ENCODE data around the gene UBR3.

UBR3 gene

GRCh38 chr2:170002096-170002495 is 174.8 kb downstream of the UBR3 start:
- DNase-seq (ENCODE audit: low read depth in 2 of 2): no peak

- no peak for DNase-seq (ENCODE audit: low read depth in 2 of 2)
Observed at GRCh38 chr2:170005702-170006101, 178.4 kb downstream of the UBR3 start.

GRCh38 chr2:170006587-170007325 is 179.5 kb downstream of the UBR3 start:
- DNase-seq (ENCODE audit: low read depth in 2 of 2): no peak

- DNase-seq (ENCODE audit: low read depth in 2 of 2): no peak
Observed at GRCh38 chr2:170009209-170009608, 182.0 kb downstream of the UBR3 start.

- no peak for DNase-seq (ENCODE audit: low read depth in 2 of 2)
Observed at GRCh38 chr2:170012773-170013172, 185.5 kb downstream of the UBR3 start.

GRCh38 chr2:170013802-170014551 is 186.7 kb downstream of the UBR3 start:
- no peak for DNase-seq (ENCODE audit: low read depth in 2 of 2)

- DNase-seq (ENCODE audit: low read depth in 2 of 2): no peak
Observed at GRCh38 chr2:170014769-170015168, 187.5 kb downstream of the UBR3 start.

GRCh38 chr2:170017860-170018532 is 190.7 kb downstream of the UBR3 start:
- no peak for DNase-seq (ENCODE audit: low read depth in 2 of 2)

- no peak for DNase-seq (ENCODE audit: low read depth in 2 of 2)
Observed at GRCh38 chr2:170019060-170019805, 192.0 kb downstream of the UBR3 start.

GRCh38 chr2:170020777-170021176 is 193.5 kb downstream of the UBR3 start:
- DNase-seq (ENCODE audit: low read depth in 2 of 2): no peak

GRCh38 chr2:170022692-170023091 is 195.4 kb downstream of the UBR3 start:
- DNase-seq (ENCODE audit: low read depth in 2 of 2): peak; percentile 54 to 56

GRCh38 chr2:170024721-170025120 is 197.5 kb downstream of the UBR3 start:
- DNase-seq (ENCODE audit: low read depth in 2 of 2): no peak

GRCh38 chr2:170025223-170025622 is 198.0 kb downstream of the UBR3 start:
- no peak for DNase-seq (ENCODE audit: low read depth in 2 of 2)

- DNase-seq (ENCODE audit: low read depth in 2 of 2): no peak
Observed at GRCh38 chr2:170026361-170026760, 199.1 kb downstream of the UBR3 start.

GRCh38 chr2:170029551-170029950 is 202.3 kb downstream of the UBR3 start:
- no peak for DNase-seq (ENCODE audit: low read depth in 2 of 2)

- DNase-seq (ENCODE audit: low read depth in 2 of 2): no peak
Observed at GRCh38 chr2:170030040-170030439, 202.8 kb downstream of the UBR3 start.

- no peak for DNase-seq (ENCODE audit: low read depth in 2 of 2)
Observed at GRCh38 chr2:170031288-170031687, 204.0 kb downstream of the UBR3 start.

- DNase-seq (ENCODE audit: low read depth in 2 of 2): no peak
Observed at GRCh38 chr2:170034596-170034995, 207.3 kb downstream of the UBR3 start.

GRCh38 chr2:170038734-170039133 is 211.5 kb downstream of the UBR3 start:
- no peak for DNase-seq (ENCODE audit: low read depth in 2 of 2)

- no peak for DNase-seq (ENCODE audit: low read depth in 2 of 2)
Observed at GRCh38 chr2:170039401-170040172, 212.3 kb downstream of the UBR3 start.
